IMR-90 (cell line): ENCODE data around the gene BAZ2A. TPM values are rescaled to one million over a fixed set of nuclear protein-coding genes. Genes with fewer than 3 reads are reported as not detected.

Experiments
- ATAC-seq: fragments of 200-7000 bp; cut with Tn5 transposase; 2 replicates; pipeline ENCODE4 v1.9.1; 2020; ENCODE audit warnings: low read depth, mild to moderate bottlenecking, moderate library complexity
- BruUV-seq: library from RNA; stranded (reverse); fragments of 400-500 nt; replicated peaks from 2 replicates; lab custom pipeline; 2021; lab: Mats Ljungman, UMichigan
- CTCF ChIA-PET: fragments of 300-600 bp; formaldehyde crosslinking; extraction: SDS; loops from one replicate; lab custom pipeline; 2021; ENCODE audit warnings: antibody characterized with exemption; lab: Yijun Ruan, JAX
- POLR2A ChIA-PET: fragments of 300-600 bp; sonication (Branson Sonifier 250); formaldehyde crosslinking; loops from one replicate; lab custom pipeline; 2022; ENCODE audit warnings: antibody characterized with exemption; ENCODE audit not compliant: unreplicated experiment; lab: Charles Lee
- DNase-seq: peaks from one replicate; pipeline ENCODE4 v3.0.0; 2013
- H2AFZ ChIP-seq: replicated peaks from 2 replicates; pipeline ENCODE3; 2013; ENCODE audit warnings: low read length, mild to moderate bottlenecking; ENCODE audit not compliant: poor library complexity
- H2AK5ac ChIP-seq: 2 replicates; pipeline ENCODE4 v1.6.1; 2013; ENCODE audit warnings: low read depth, low read length, inconsistent platforms
- H2AK9ac ChIP-seq: replicated peaks from 2 replicates; pipeline ENCODE3; 2013; ENCODE audit warnings: mild to moderate bottlenecking, low read depth, low read length, moderate library complexity; ENCODE audit not compliant: poor library complexity
- H2BK120ac ChIP-seq: 2 replicates; pipeline ENCODE4 v1.6.1; 2013; ENCODE audit warnings: low read depth, low read length, inconsistent platforms
- H2BK15ac ChIP-seq: 3 replicates; pipeline ENCODE4 v1.6.1; 2013; ENCODE audit warnings: low read depth, low read length, inconsistent platforms
- H2BK20ac ChIP-seq: 2 replicates; pipeline ENCODE4 v1.6.1; 2013; ENCODE audit warnings: low read depth, mild to moderate bottlenecking, inconsistent platforms, low read length, moderate library complexity
- H2BK5ac ChIP-seq: 2 replicates; pipeline ENCODE4 v1.6.1; 2013; ENCODE audit warnings: mild to moderate bottlenecking, low read depth, low read length, inconsistent platforms; ENCODE audit not compliant: poor library complexity, severe bottlenecking
- H3K14ac ChIP-seq: replicated peaks from 2 replicates; pipeline ENCODE4 v1.6.1; 2013; ENCODE audit warnings: low read depth, low read length, inconsistent platforms
- H3K18ac ChIP-seq: 2 replicates; pipeline ENCODE4 v1.6.1; 2013; ENCODE audit warnings: low read depth, low read length, control low read depth
- H3K23ac ChIP-seq: 2 replicates; pipeline ENCODE4 v1.6.1; 2013; ENCODE audit warnings: low read depth, low read length, inconsistent platforms
- H3K27ac ChIP-seq: 2 replicates; pipeline ENCODE4 v1.5.1; 2013; ENCODE audit warnings: mild to moderate bottlenecking, control low read depth, low read length; ENCODE audit not compliant: insufficient read depth
- H3K27me3 ChIP-seq: 2 replicates; pipeline ENCODE4 v1.6.1; 2013; ENCODE audit warnings: low read length; ENCODE audit not compliant: control insufficient read depth, insufficient read depth
- H3K36me3 ChIP-seq: 2 replicates; pipeline ENCODE4 v1.6.1; 2013; ENCODE audit warnings: low read length, mixed read lengths; ENCODE audit not compliant: control insufficient read depth, insufficient read depth
- H3K4ac ChIP-seq: 2 replicates; pipeline ENCODE4 v1.6.1; 2013; ENCODE audit warnings: low read depth, low read length, inconsistent platforms
- H3K4me1 ChIP-seq: 2 replicates; pipeline ENCODE4 v1.6.1; 2013; ENCODE audit warnings: low read length, mixed read lengths; ENCODE audit not compliant: control insufficient read depth, insufficient read depth
- H3K4me2 ChIP-seq: 2 replicates; pipeline ENCODE4 v1.6.1; 2013; ENCODE audit warnings: low read depth, mild to moderate bottlenecking, control low read depth, low read length, moderate library complexity
- H3K4me3 ChIP-seq: 2 replicates; pipeline ENCODE4 v1.5.1; 2013; ENCODE audit warnings: low read depth, mild to moderate bottlenecking, control low read depth, low read length, moderate library complexity; ENCODE audit not compliant: insufficient read depth
- H3K56ac ChIP-seq: 2 replicates; pipeline ENCODE4 v1.6.1; 2013; ENCODE audit warnings: low read length, inconsistent platforms; ENCODE audit not compliant: insufficient read depth; ENCODE audit errors: extremely low read depth
- H3K79me1 ChIP-seq, 2 experiments: 2 replicates each; pipeline ENCODE4 v1.6.1; 2013; ENCODE audit warnings: low read length in 2 of 2, inconsistent platforms in 1 of 2, low read depth in 1 of 2
- H3K9ac ChIP-seq: 2 replicates; pipeline ENCODE4 v1.6.1; 2013; ENCODE audit warnings: low read depth, low read length, control low read depth
- H3K9me1 ChIP-seq: 2 replicates; pipeline ENCODE4 v1.6.1; 2013; ENCODE audit warnings: low read length, inconsistent platforms; ENCODE audit not compliant: insufficient read depth
- H3K9me3 ChIP-seq: 2 replicates; pipeline ENCODE4 v1.6.1; 2013; ENCODE audit warnings: low read length; ENCODE audit not compliant: control insufficient read depth, insufficient read depth
- H4K20me1 ChIP-seq: 2 replicates; pipeline ENCODE4 v1.6.1; 2013; ENCODE audit warnings: low read length, inconsistent platforms; ENCODE audit not compliant: insufficient read depth
- H4K5ac ChIP-seq: 2 replicates; pipeline ENCODE4 v1.6.1; 2013; ENCODE audit warnings: mild to moderate bottlenecking, low read depth, low read length, control low read depth
- H4K8ac ChIP-seq, 2 experiments: 2 replicates each; pipeline ENCODE4 v1.6.1; 2013; ENCODE audit warnings: low read depth in 2 of 2, low read length in 2 of 2, control low read depth in 1 of 2, inconsistent platforms in 1 of 2
- H4K91ac ChIP-seq: 2 replicates; pipeline ENCODE4 v1.6.1; 2013; ENCODE audit warnings: low read depth, low read length, inconsistent platforms; ENCODE audit not compliant: insufficient read depth
- CEBPB ChIP-seq: IDR thresholded peaks from 2 replicates; pipeline ENCODE4 v1.6.1; 2012; ENCODE audit warnings: low read depth, low read length, improper control_type of control experiment
- CHD1 ChIP-seq: IDR thresholded peaks from 2 replicates; pipeline ENCODE4 v1.6.1; 2012; ENCODE audit warnings: low read depth, low read length, improper control_type of control experiment
- MAZ ChIP-seq: IDR thresholded peaks from 2 replicates; pipeline ENCODE4 v1.6.1; 2012; ENCODE audit warnings: low read depth, mild to moderate bottlenecking, low read length, improper control_type of control experiment, moderate library complexity, borderline replicate concordance
- POLR2A ChIP-seq: IDR thresholded peaks from 2 replicates; pipeline ENCODE4 v1.6.1; 2012; ENCODE audit warnings: mild to moderate bottlenecking, low read depth, low read length
- RAD21 ChIP-seq: IDR thresholded peaks from 2 replicates; pipeline ENCODE4 v1.6.1; 2012; ENCODE audit warnings: low read length, improper control_type of control experiment
- WGBS, 2 experiments: methylation state at CpG; one replicate each; pipeline versions ENCODE4 v1.1.5 to v1.1.7; 2013; ENCODE audit warnings: missing lambda C conversion rate in 2 of 2; ENCODE audit not compliant: insufficient read length in 1 of 2; ENCODE audit errors: extremely low coverage in 2 of 2; 5-methylcytosine and 5-hydroxymethylcytosine counted together
- dilution Hi-C: fragments of 300-500 bp; cut with HindIII; formaldehyde crosslinking; loops from one replicate; pipeline ENCODE4 v1.14.3; 2018; ENCODE audit warnings: low sequenced_read_pairs; ENCODE audit not compliant: unreplicated experiment
- in situ Hi-C: fragments of 300-500 bp; cut with MboI; formaldehyde crosslinking; loops from 3 replicates; pipeline ENCODE4 v1.14.3; 2019; ENCODE audit warnings: low sequenced_read_pairs, inconsistent platforms, mixed read lengths
- intact Hi-C: fragments of 100-400 bp; cut with micrococcal nuclease; formaldehyde crosslinking; loops from 2 replicates; pipeline ENCODE4 v1.10.0; 2022
- polyA plus RNA-seq, 3 experiments: library from polyadenylated mRNA; depleted of rRNA; stranded (reverse); fragments of >200 nt; gene quantifications; 2 replicates each; pipeline ENCODE4 v1.2.3, GENCODE V29; 2012; ENCODE audit warnings: low replicate concordance in 1 of 3
- total RNA-seq: library from RNA; depleted of rRNA; stranded (reverse); fragments of >200 nt; gene quantifications from 2 replicates; pipeline ENCODE4 v1.2.3, GENCODE V29; 2012

Gene BAZ2A
- total and polyA plus RNA-seq, 2 of the 4 experiments (the other 2 are of a cell fraction), result 15.4 to 42.8 TPM

DNA sequence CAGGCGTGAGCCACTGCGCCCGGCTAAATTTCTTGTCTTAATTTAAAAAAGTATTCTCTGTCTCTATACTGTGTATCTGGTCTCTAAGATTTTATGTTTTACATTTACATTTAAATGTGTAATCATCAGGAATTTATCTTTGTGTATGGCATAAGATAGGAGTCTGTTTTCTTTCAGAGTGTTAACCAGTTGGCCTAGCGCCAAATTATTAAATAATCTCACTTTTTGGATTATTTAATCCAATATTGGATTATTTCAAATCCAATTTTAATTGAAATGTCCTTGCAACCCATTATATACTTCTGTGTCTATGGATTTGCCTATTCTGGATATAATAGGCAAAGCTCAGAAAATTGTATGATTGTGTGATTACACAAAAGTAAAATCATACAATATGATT lies 45.0 kb downstream of the BAZ2A start:
- H4K8ac ChIP-seq, result no peak overlapping the region
- dilution Hi-C loops, result no loop called here
- H3K4me3 ChIP-seq, result no peak overlapping the region
- no peak overlapping the region for H2BK20ac ChIP-seq
- no TSS peak for BruUV-seq
- no CpG with 5 or more reads among the region's 4 CpGs for WGBS, 2 experiments
- H3K79me1 ChIP-seq, result peaks cover 0 to 35% of the 10 kb centered on the region in 2 experiments; a peak in 3 of 4 replicates
- H2AK5ac ChIP-seq, result no peak overlapping the region
- TF ChIP-seq MAZ (no peak), RAD21 (no peak), POLR2A (no peak), CEBPB (no peak), CHD1 (no peak)
- no peak overlapping the region for H2AK9ac ChIP-seq
- H2BK120ac ChIP-seq, result no peak overlapping the region
- POLR2A ChIA-PET, result no interaction called here
- H3K27ac ChIP-seq, result no peak overlapping the region
- H3K9me3 ChIP-seq, result no peaks in the 10 kb centered on the region
- H2AFZ ChIP-seq, result no peak overlapping the region
- H3K23ac ChIP-seq, result no peak overlapping the region
- in situ Hi-C loops, result no loop called here
- no peak overlapping the region for H2BK5ac ChIP-seq
- peaks cover 10% of the 10 kb centered on the region; the same call in 1 of the 2 replicates for H3K9me1 ChIP-seq
- intact Hi-C loops, result no loop called here
- no peak overlapping the region for H3K4ac ChIP-seq
- no peak for DNase-seq
- no peak for ATAC-seq
- H3K9ac ChIP-seq, result no peak overlapping the region
- H3K4me2 ChIP-seq, result no peak overlapping the region
- CTCF ChIA-PET, result interaction anchor here (1.3 kb wide), 1 partner anchor 51 kb away, joined by 5 read pairs; no protein-coding TSS in a partner anchor
- no peak overlapping the region for H3K18ac ChIP-seq
- H4K20me1 ChIP-seq, result peaks cover 4% of the 10 kb centered on the region; the same call in 1 of the 2 replicates
- no peaks in the 10 kb centered on the region for H3K4me1 ChIP-seq
- no peaks in the 10 kb centered on the region for H3K27me3 ChIP-seq
- no peak overlapping the region for H4K91ac ChIP-seq
- H2BK15ac ChIP-seq, result no peak overlapping the region
- no peak overlapping the region for H4K5ac ChIP-seq
- peaks cover 54% of the 10 kb centered on the region for H3K36me3 ChIP-seq
- no peak overlapping the region for H3K56ac ChIP-seq
- no peak overlapping the region for H3K14ac ChIP-seq
